Mucosa of gallbladder (tissue), 1 donor: ENCODE measurements around the gene HS3ST6. TPM values are rescaled to one million over a fixed set of nuclear protein-coding genes. Genes with fewer than 3 reads are reported as not detected.
"Not testable (repeated sequence)": the region's sequence is repeated elsewhere in the genome, so short reads cannot be mapped to it uniquely, and the experiment has no call there.

Source experiments
- DNase-seq: peaks from one replicate; pipeline ENCODE4 v3.0.0-alpha.2; 2020; ENCODE audit warnings: low spot score
- total RNA-seq: library from RNA; stranded (reverse); gene quantifications from one replicate; pipeline ENCODE4 v1.2.1, GENCODE V29; 2021
- donor health status: DM: no; HTN: no; CAD: no.

Gene HS3ST6
- not detected for total RNA-seq

DNA sequence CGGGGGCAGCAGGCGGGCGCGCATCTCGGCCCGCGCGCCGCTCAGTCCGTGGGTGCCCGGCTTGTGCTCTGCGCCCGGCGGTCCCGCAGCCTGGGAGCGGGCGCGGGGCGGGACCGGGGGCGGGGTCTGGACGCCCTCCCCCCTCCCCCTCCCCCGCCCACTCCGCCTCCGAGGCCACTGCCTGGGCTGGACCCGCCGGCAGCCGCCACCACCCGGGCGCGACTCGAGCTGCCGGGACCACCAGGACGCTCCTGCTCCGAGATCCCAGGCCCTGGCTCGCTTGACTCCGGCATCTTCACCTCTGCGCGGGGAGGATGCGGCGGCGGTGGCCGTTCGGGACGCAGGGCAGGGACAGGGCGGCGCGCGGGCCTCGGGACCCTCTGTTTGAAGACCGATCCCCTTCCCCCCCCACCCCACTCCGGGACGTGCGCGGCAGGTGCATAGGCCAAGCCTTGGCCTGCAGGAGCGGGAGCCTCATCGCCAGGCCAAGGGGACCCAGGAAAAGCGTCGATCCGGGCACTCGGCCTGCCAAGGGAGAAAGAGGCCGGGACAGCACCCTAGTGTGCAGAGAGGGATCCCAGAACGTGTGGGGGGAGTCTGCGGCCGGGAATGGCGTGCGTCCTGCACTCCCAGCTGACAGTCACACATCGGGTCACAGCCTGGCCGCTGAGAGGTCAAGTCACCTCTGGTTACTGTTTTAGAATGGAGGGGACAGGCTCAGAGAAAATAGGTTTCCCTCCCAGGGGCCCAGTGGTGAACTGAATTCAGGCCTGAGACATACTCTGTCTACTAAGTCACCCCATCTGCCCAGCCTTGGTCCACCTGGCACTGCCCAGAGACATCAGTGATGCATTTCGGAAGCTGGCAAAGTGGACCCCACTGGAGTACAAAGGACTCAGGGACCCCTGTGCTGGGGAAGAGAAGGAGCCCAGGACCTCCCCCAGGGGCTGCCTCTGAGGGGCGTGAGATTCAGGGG lies at the start of gene HS3ST6:
Gene HS3ST6 (minus strand): TSS at position 65 of the 976 bp plus-strand sequence. CDS start 92 bp downstream, outside the sequence.
- no peak for DNase-seq

DNA sequence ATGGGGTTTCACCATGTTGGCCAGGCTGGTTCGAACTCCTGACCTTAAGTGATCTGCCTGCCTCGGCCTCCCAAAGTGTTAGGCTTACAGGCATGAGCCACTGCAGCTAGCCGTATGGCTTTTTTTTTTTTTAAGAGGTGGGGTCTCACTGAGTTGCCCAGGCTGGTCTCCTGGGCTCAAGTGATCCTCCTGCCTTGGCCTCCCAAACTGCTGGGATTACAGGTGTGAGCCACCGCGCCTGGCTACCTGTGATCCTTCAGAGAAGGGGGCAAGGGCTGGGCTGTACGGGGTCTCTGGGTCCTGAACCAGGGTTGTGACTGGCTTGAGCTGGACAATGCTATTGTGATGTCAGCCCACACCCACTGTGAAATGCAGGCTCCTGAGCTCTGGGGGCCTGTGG lies 48.2 kb upstream of the HS3ST6 start, which contains the start of gene RNF151:
Gene RNF151 (plus strand): TSS at position 397 of the 400 bp plus-strand sequence. CDS start 26 bp downstream, outside the sequence.
- no peak for DNase-seq

DNA sequence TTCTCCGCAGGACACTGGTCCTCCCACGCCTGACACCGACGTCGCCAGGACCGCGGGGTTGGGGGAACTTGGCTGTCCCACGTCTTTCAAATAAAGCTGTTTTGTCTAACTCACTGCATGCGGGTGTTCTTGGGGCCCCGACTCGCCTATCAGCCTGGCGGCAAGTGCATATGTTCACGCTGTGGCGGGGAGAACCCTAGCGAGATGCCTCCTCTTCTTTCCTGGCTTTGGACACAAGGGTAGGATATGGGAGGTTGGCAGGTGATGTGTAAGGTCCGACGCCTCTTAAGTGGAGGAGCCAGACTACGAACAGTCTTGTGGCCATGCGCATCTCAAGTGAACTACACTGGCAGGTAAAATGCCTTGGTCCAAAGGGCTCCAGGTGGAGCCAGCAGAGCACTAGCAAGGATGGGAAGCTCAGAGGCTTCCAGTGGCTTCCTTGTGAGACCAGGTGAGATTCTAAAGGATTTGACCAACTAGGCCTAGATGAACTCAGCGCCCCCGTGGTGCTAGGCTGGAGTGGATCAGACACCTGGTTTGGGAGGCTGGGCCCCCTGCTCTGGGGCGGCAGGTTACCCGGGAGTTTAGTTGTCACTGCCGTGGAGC lies 47.3 kb upstream of the HS3ST6 start:
- no peak for DNase-seq

DNA sequence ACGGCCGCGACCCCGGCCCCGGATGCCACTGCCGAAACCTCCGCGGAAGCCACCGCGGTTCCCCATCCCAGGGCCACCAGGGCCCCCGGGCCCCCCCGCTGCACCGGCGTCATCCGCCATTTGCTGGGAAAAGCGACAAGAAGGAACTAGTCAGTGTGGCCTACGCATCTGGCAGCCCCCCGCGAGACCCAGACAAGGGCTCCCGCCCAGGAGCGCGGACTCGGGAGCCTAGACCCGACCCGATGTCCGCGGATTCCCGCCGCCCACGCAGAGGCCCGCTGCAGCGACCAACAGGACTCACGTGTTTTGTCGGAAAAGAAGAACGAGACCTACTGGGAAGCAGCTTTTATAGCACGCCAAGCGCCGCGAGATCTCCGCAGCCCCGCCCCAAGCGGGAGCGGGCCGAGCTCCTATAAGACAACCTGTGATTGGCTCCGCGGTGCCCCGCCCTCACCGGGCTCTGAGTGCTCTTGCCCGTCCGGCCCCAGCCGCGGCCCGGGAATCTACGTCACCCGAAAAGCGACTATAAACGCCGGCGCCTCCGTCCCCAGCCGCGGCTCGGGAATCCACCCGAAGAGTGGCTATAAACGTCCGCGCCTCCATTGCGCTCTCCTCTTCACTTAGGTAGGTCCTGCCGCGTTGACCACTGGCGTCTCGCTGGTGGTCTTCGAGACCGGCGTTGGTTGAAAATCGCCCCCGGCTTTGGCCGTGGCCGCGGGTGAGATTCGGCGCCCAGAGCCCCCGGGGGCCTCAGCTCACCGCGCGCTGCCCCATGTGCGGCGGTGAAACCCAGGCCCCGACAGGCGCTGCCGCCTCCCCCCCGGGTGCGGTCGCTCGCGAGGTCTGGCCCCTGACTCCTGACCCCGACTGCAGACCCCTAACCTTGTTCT lies 46.5 kb upstream of the HS3ST6 start, which contains the start of gene RPS2:
Gene RPS2 (minus strand): TSS at position 321 of the 890 bp plus-strand sequence. CDS start 201 bp downstream, at position 120.
- DNase-seq, result peak; percentile 99

DNA sequence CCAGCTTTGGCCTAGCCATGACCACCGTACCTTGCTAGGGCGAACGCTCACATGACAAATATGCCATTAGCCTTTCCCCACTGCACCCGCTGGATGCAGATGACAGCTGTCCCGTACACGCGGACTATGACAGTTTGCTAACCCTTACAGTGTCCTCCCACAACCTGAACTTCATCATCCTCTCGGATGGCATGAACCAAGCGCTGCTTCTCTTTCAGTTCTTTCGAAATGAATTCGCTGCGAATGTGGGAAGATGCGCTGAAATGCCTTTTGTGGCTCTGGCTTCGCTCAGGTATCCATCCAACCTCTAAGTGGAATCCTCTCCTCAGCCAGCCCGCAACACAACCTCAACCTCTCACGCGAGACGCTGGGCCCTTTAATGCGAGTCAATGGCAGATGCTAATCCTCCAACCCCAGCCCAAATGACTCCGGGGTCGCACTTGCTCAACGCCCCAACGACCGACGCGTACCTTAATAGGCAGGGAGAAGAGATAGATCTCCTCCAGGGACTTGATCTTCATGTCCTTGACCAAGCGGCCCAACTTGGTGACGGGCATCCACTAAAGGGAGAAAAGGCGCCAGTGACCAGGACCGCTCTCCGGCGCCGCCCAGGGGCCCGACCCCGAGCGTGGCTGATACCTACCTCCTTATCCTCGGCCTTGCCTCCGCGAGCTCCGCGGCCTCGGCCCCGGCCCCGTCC lies 45.7 kb upstream of the HS3ST6 start:
- DNase-seq, result no peak

DNA sequence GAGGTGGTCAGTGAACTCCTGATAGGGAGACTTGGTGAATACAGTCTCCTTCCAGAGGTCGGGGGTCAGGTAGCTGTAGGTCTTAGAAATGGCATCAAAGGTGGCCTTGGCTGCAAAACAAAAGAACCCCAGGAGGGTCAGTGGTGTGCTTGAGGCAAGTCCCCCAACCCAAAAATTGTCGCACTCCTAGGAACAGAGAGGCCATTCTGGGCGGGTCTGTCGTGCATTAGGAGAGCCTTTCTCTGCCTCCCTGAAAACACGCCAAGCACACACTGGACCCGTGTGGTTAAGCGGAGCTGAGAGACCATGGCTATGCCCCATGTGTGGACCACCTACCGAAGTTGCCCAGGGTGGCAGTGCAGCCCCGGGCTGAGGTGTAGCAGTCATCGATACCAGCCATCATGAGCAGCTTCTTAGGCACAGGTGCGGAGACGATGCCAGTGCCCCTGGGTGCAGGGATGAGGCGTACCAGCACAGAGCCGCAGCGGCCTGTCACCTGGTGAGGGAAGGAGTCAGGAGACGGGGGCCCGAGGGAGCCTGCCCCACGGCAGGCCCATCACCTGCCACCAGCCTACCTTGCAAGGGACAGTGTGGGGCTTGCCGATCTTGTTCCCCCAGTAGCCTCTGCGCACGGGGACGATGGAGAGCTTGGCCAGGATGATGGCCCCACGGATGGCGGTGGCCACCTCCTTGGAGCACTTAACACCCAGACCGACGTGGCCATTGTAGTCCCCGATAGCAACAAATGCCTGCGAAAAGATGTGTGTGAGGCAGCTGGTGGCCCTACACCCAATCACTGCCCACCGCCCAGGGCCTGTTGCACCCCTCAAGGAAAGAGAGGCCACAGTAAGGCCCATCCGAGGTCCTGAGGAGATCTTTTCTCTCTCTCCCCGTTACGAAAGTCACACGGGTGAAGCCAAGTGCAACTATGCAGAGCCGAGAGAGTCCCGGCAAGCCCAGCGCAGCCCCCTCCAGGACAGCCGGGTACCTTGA lies 44.2 kb upstream of the HS3ST6 start:
- not testable (repeated sequence) for DNase-seq

DNA sequence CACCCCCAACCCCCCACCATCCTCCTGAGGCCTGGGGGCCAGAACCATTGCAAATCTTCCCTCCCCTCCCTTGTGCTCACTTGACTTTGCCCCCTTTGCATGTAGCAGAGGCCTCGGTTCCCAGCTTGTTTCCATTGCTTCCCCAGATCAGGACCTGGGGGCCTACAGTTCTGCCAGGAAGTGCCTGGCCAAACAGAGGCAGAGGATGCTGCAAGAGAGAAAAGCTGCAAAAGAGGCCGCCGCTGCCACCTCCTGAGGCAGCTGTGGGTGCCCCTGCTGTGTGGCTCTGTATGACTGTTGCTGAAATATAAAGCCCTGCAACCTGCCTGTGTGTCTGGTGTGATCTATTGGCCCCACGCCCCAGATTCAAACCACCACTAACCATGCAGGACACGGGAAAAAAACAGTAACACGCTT lies 43.4 kb upstream of the HS3ST6 start:
- DNase-seq, result no peak

DNA sequence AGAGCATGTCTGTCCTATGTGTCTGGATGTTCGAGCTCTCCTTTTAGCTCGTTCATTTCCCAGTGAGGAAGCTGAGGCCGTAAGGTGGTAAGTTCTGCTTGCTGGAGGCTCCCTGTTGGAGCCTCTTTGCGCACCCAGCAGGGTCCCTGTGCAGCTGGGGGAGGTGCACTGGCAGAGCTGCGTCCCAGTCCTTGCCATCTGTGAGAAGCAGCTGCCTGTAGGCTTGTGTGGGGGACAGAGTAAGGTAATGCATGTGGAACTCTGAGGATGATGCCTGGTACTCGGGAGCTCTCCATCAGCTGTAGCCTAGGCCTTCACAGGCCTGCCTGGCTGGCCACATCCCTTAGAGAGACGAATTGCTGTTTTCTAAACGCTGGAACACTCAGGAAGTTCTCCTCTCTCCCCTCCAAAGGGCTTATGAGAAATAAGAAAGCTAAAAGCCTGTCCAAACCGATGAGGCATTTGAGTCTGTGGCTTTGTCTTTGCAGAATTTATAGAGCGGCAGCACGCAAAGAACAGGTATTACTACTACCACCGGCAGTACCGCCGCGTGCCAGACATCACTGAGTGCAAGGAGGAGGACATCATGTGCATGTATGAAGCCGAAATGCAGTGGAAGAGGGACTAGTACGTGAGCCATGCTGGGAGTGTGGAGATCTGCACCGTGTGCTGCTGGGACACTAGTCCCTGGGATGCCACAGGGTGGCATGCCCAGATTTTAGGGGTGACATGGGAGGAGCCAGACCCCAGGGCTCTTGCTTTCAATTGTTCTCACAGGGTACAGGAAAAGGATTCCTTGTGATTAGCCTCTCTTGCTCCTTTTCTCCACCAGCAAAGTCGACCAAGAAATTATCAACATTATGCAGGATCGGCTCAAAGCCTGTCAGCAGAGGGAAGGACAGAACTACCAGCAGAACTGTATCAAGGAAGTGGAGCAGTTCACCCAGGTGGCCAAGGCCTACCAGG lies 42.7 kb upstream of the HS3ST6 start:
- DNase-seq, result no peak

DNA sequence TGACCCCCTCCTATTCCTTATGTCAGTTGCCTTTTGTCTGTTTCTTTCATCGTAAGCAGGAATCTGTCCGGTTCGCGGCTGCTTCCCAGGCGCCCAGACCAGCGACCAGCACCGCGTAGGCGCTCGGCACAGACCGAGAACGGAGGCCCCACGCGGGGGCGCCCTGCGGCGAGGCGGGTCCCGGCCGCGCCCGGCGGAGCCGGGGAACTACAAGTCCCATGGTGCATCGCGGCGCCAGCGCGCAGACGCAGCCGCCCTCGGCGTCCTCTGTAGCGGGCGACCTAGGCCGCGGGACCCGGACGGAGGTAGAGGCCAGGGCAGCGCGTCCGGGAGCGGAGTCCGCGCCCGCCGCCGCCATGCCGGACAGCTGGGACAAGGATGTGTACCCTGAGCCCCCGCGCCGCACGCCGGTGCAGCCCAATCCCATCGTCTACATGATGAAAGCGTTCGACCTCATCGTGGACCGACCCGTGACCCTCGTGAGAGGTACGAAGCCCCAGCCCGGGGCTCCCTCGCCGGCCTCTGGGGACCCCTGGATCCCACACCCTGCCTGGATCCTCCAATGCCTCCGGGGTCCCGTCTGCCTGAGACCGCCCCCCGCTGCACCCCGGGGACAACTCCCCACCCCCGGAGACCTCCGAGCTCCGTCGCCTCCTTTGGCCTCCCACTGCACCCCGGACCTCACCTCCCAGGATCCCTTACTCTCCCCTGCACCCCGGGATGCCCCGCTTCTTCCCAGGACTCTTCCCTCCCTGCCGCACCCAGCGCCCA lies 41.2 kb upstream of the HS3ST6 start, which contains the start of gene NDUFB10:
Gene NDUFB10 (plus strand): TSS at position 270 of the 771 bp plus-strand sequence. CDS start 87 bp downstream, at position 357.
- DNase-seq, result peak; percentile 92

DNA sequence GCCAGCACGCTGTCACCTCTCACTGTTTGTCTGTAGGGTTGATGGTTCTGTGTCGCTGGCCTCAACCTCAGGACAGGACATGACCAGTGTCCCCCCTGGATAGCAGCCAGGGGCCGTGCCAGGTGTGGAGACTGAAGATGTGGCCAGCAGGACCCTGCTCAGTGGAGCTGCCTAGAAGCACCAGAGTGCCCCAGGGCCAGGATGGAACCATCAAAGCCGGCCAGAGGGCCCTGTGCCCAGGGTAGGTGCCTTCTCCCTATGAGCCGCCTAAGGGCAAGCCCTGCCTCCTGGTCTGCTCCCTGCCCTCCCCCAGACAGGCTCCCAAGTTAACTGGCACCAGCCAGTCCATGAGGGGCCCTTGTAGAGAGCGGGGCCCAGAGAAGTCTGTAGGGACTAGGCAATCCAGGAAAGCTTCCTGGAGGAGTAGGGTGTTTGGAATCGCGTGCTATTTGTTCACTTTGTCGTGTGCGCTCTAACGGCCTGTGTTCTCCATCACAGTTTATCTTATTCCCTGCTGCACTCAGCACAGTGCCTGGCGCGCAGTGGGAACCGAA lies 40.6 kb upstream of the HS3ST6 start:
- no peak for DNase-seq

DNA sequence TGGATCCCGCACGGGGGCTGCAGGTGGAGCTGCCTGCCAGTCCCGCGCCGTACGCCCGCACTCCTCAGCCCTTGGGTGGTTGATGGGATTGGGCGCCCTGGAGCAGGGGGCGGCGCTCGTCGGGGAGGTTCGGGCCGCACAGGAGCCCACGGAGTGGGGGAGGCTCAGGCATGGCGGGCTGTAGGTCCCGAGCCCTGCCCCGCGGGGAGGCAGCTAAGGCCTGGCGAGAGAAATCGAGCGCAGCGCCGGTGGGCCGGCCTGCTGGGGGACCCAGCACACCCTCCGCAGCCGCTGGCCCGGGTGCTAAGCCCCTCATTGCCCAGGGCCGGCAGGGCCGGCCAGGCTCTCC lies 39.9 kb upstream of the HS3ST6 start:
- DNase-seq, result not testable (repeated sequence)

DNA sequence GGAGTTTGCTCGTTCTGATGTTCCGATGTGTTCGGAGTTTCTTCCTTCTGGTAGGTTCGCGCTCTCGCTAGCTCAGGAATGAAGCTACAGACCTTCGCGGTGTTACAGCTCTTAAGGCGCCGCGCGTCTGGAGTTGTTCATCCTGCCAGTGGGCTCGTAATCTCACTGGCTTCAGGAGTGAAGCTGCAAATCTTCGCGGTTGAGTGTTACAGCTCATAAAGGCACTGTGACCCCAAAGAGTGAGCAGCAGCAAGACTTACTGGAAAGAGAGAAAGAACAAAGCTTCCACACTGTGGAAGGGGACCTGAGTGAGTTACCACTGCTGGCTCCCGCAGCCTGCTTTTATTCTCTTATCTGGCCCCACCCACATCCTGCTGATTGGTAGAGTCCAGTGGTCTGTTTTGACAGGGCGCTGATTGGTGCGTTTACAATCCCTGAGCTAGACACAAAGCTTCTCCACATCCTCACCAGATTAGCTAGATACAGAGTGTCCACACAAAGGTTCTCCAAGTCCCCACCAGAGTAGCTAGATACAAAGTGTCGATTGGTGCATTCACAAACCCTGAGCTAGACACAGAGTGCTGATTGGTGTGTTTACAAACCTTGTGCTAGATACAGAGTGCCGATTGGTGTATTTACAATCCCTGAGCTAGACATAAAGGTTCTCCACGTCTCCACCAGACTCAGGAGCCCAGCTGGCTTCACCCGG lies 39.4 kb upstream of the HS3ST6 start:
- DNase-seq, result not testable (repeated sequence)

DNA sequence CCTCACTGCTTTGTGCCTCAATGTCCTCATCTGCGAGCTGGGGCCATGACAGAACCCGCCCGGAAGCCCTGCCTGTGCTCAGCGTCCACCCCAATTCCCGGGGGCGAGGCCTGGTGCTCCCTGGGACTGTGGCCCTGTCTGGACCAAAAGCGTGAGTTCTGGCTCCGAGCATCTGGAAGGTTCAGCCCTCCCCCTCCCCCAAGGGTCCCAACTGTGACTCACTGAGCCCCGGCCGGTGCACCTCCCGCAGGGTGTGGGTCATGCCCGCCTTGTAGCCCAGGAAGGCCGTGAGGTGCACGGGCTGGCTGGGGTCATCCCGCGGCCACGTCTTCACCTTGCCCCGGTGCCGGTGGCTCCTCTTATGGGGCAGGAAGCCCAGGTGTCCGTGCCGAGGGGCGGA lies 35.5 kb upstream of the HS3ST6 start:
- DNase-seq, result no peak

DNA sequence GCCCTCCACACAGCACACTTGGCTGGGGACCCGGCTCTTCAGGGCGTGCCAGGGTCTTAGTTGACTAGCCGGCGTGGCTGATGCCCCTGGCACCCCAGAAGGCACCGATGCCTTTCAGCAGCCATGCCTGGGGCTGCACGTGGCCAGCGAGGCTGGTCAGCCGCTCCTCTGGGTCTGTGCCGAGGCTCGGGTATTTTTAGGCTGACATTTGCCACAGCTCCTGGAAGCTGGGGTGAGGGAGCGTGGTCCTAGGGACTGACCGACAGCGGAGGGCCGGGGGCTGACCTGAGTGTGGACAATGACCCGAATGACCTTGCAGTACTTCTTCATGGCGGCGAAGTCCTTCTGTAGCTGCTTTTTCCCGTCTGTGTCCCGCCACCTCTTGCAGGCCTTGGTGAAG lies 32.3 kb upstream of the HS3ST6 start:
- DNase-seq, result no peak

DNA sequence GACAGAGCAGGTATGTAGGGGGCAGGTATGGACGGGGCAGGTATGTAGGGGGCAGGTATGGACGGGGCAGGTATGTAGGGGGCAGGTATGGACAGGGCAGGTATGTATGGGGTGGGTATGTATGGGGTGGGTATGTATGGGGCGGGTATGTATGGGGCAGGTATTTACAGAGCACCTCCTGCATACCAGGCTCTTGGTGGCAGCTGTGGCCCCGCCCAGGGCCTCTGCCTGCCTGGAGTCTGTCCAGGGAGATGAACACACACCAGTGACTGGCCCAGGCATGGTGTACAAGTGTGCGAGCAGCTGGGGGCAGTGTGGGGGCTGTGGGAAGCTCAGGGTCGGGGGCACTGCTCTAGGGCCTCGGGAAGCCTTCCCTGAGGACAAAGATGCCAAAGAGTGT lies 31.8 kb upstream of the HS3ST6 start:
- no peak for DNase-seq

DNA sequence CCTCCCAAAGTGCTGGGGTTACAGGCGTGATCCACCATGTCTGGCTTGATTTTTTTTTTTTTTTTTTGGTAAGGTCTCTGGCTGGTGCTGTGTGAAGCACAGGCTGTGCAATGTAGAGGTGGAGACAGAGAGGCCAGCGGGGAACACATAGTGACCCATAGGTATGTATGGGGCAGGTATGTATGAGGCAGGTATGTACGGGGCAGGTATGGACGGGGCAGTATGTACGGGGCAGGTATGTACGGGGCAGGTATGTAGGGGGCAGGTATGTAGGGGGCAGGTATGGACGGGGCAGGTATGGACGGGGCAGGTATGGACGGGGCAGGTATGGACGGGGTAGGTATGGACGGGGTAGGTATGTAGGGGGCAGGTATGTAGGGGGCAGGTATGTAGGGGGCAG lies 31.3 kb upstream of the HS3ST6 start:
- no peak for DNase-seq

DNA sequence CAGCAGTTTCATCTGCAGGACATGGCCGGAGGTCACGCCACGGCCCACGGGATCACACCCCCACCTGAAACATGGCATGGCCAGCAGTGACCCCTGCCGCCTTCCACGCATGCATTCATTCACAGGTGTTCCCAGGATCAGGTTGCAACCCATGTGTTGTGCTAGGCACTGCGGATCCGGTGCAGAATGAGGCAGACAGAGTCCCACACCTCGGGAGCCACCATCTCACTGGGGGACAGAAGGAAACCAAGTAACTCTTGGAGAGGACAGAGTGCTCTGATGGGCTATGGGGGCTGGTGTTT lies 29.1 kb upstream of the HS3ST6 start:
- DNase-seq, result no peak
